AG09309 (cell line): ENCODE data around the gene MPP1.
"Not testable (repeated sequence)": the region's sequence is repeated elsewhere in the genome, so short reads cannot be mapped to it uniquely, and the experiment has no call there.

ENCODE experiments used
- DNase-seq: peaks from one replicate; pipeline ENCODE4 v3.0.0-alpha.2; 2010; ENCODE audit warnings: low read depth
- H3K4me3 ChIP-seq: 2 replicates; pipeline ENCODE4 v1.5.1; 2011; ENCODE audit warnings: mild to moderate bottlenecking, low read depth, low read length, moderate library complexity; ENCODE audit not compliant: control insufficient read depth
- CTCF ChIP-seq: IDR thresholded peaks from 2 replicates; pipeline ENCODE4 v1.5.1; 2011; ENCODE audit warnings: mild to moderate bottlenecking, low read depth, low read length, inconsistent platforms; ENCODE audit not compliant: insufficient read depth, control insufficient read depth; ENCODE audit errors: missing control alignments

The MPP1 gene

GRCh38 chrX:154829926-154830442, 24.7 kb upstream of the MPP1 start:
- DNase-seq, result no peak
- TF ChIP-seq CTCF, result no peak
- H3K4me3 ChIP-seq, result no peak overlapping the region

- no peak overlapping the region for H3K4me3 ChIP-seq
- TF ChIP-seq CTCF, result no peak
- no peak for DNase-seq
Observed at GRCh38 chrX:154829134-154829533, 23.8 kb upstream of the MPP1 start.

GRCh38 chrX:154828016-154828408, 22.7 kb upstream of the MPP1 start:
- TF ChIP-seq CTCF, result no peak
- no peak overlapping the region for H3K4me3 ChIP-seq
- DNase-seq, result no peak

GRCh38 chrX:154827194-154828015, 22.1 kb upstream of the MPP1 start:
- no peak overlapping the region for H3K4me3 ChIP-seq
- DNase-seq, result no peak
- no peak for TF ChIP-seq CTCF

GRCh38 chrX:154825586-154825985, 20.3 kb upstream of the MPP1 start:
- DNase-seq, H3K4me3 ChIP-seq: not testable (repeated sequence)

- DNase-seq, result no peak
- H3K4me3 ChIP-seq, result no peak overlapping the region
- no peak for TF ChIP-seq CTCF
Observed at GRCh38 chrX:154824638-154825037, 19.4 kb upstream of the MPP1 start.

- no peak for TF ChIP-seq CTCF
- H3K4me3 ChIP-seq, result no peak overlapping the region
- DNase-seq, result no peak
Observed at GRCh38 chrX:154822029-154822428, 16.7 kb upstream of the MPP1 start.
